ENCODE results near the gene CACNA2D3.

GRCh38 chr3:54486317-54486716 is 364.0 kb downstream of the CACNA2D3 start:
- TF ChIP-seq CTCF (conservative IDR thresholded peaks at IDR 0.05 in 1 of 2, IDR thresholded peaks at IDR 0.05 in 1 of 2; ENCODE audit: extremely low read depth in 1 of 2, insufficient read depth in 1 of 2, low read depth in 1 of 2, low read length in 2 of 2) (no peak), EZH2 (IDR thresholded peaks at IDR 0.05; ENCODE audit: borderline replicate concordance, low read length) (no peak)
